Calu3 (cell line): ENCODE results near the gene PAEP. TPM values are rescaled to one million over a fixed set of nuclear protein-coding genes. Genes with fewer than 3 reads are reported as not detected.

Source experiments
- BruUV-seq: library from RNA; stranded (reverse); fragments of 400-500 nt; replicated peaks from 2 replicates; lab custom pipeline; 2021; lab: Mats Ljungman, UMichigan
- CTCF ChIA-PET: fragments of 300-600 bp; sonication (Branson Sonifier 250); formaldehyde crosslinking; loops from one replicate; lab custom pipeline; 2022; ENCODE audit warnings: antibody characterized with exemption; lab: Charles Lee
- DNase-seq: peaks from one replicate; pipeline ENCODE4 v3.0.0; 2022
- H3K27ac Mint-ChIP-seq: one replicate; pipeline ENCODE4 v1.8.0; 2022; ENCODE audit warnings: mixed read lengths; ENCODE audit not compliant: unreplicated experiment
- H3K27me3 Mint-ChIP-seq: one replicate; pipeline ENCODE4 v1.8.0; 2022; ENCODE audit warnings: mixed read lengths; ENCODE audit not compliant: unreplicated experiment
- H3K36me3 Mint-ChIP-seq: one replicate; pipeline ENCODE4 v1.8.0; 2022; ENCODE audit warnings: mild to moderate bottlenecking, moderate library complexity, mixed read lengths; ENCODE audit not compliant: insufficient read depth, unreplicated experiment
- H3K4me1 Mint-ChIP-seq: one replicate; pipeline ENCODE4 v1.8.0; 2022; ENCODE audit warnings: mild to moderate bottlenecking, low read depth, mixed read lengths; ENCODE audit not compliant: unreplicated experiment
- H3K4me3 Mint-ChIP-seq: one replicate; pipeline ENCODE4 v1.8.0; 2022; ENCODE audit warnings: mild to moderate bottlenecking, low read depth, moderate library complexity, mixed read lengths; ENCODE audit not compliant: unreplicated experiment
- H3K9me3 Mint-ChIP-seq: one replicate; pipeline ENCODE4 v1.8.0; 2022; ENCODE audit warnings: low read depth, mixed read lengths; ENCODE audit not compliant: unreplicated experiment
- CTCF ChIP-seq: fragments of 200-600 bp; IDR thresholded peaks from one replicate; pipeline ENCODE4 v1.8.0; 2022; ENCODE audit warnings: antibody characterized with exemption; ENCODE audit not compliant: unreplicated experiment
- intact Hi-C: fragments of 100-400 bp; cut with micrococcal nuclease; formaldehyde crosslinking; loops from one replicate; pipeline ENCODE4 v1.10.0; 2022; ENCODE audit not compliant: unreplicated experiment
- total RNA-seq: library from RNA; stranded (reverse); gene quantifications from 2 replicates; pipeline ENCODE4 v1.2.3, GENCODE V29; 2022

Gene PAEP
- total RNA-seq, 1 experiment from 2014 or later: 0.45 TPM

- no peaks in the 10 kb centered on the region for H3K9me3 Mint-ChIP-seq
- H3K36me3 Mint-ChIP-seq: peaks cover 4% of the 10 kb centered on the region
- no peak for TF ChIP-seq CTCF
- DNase-seq: peak; percentile 15
- CTCF ChIA-PET: no interaction called here
- no TSS peak for BruUV-seq
- no peaks in the 10 kb centered on the region for H3K4me1 Mint-ChIP-seq
- peaks cover 95% of the 10 kb centered on the region for H3K27me3 Mint-ChIP-seq
- intact Hi-C loops: no loop called here
- no peak overlapping the region for H3K27ac Mint-ChIP-seq
- H3K4me3 Mint-ChIP-seq: no peak overlapping the region
Measured at GRCh38 chr9:135615666-135616618, 54.4 kb downstream of the PAEP start.

Other genes starting within 250 kb of the PAEP start
- 32.1 and 35.1 TPM in 2 replicates for gene PPP1R26, start 82.0 kb upstream of the PAEP start, total RNA-seq
- gene MRPS2, start 61.1 kb upstream of the PAEP start, total RNA-seq: 31.9 and 37.7 TPM in 2 replicates
- not detected in 2 replicates for gene LCN1, start 40.3 kb upstream of the PAEP start, total RNA-seq
- not detected in 2 replicates for gene OBP2A, start 15.6 kb upstream of the PAEP start, total RNA-seq
- not detected in 2 replicates for gene GLT6D1, start 77.8 kb downstream of the PAEP start, total RNA-seq
- not detected in 2 replicates for gene LCN9, start 101.6 kb downstream of the PAEP start, total RNA-seq
- gene SOHLH1, start 137.7 kb downstream of the PAEP start, total RNA-seq: not detected in 2 replicates
- not detected in 2 replicates for gene KCNT1, start 140.4 kb downstream of the PAEP start, total RNA-seq